ENCODE measurements around the gene EIF2B2. TPM values are rescaled to one million over a fixed set of nuclear protein-coding genes. Genes with fewer than 3 reads are reported as not detected.

Gene EIF2B2
- total RNA-seq, 1 experiment from 2014 or later = 50.5 TPM

GRCh38 chr14:75011356-75011994 lies 8.8 kb downstream of the EIF2B2 start (continued):
- TF ChIP-seq USF2 (CRISPR knock-in tag; IDR thresholded peaks at IDR 0.05) (no peak), GABPB1 (CRISPR knock-in tag; IDR thresholded peaks at IDR 0.05) (no peak), NFYB (CRISPR knock-in tag; conservative IDR thresholded peaks at IDR 0.05; ENCODE audit: low read depth) (no peak), FOXP1 (CRISPR knock-in tag; IDR thresholded peaks at IDR 0.05; ENCODE audit: borderline replicate concordance) (no peak), NFATC4 (CRISPR knock-in tag; IDR thresholded peaks at IDR 0.05) (no peak)
- TF ChIP-seq, protein P1, sequence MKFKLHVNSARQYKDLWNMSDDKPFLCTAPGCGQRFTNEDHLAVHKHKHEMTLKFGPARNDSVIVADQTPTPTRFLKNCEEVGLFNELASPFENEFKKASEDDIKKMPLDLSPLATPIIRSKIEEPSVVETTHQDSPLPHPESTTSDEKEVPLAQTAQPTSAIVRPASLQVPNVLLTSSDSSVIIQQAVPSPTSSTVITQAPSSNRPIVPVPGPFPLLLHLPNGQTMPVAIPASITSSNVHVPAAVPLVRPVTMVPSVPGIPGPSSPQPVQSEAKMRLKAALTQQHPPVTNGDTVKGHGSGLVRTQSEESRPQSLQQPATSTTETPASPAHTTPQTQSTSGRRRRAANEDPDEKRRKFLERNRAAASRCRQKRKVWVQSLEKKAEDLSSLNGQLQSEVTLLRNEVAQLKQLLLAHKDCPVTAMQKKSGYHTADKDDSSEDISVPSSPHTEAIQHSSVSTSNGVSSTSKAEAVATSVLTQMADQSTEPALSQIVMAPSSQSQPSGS (CRISPR knock-in tag; IDR thresholded peaks at IDR 0.05; ENCODE audit: borderline replicate concordance, low read depth) = no peak
- TF ChIP-seq, protein P2, sequence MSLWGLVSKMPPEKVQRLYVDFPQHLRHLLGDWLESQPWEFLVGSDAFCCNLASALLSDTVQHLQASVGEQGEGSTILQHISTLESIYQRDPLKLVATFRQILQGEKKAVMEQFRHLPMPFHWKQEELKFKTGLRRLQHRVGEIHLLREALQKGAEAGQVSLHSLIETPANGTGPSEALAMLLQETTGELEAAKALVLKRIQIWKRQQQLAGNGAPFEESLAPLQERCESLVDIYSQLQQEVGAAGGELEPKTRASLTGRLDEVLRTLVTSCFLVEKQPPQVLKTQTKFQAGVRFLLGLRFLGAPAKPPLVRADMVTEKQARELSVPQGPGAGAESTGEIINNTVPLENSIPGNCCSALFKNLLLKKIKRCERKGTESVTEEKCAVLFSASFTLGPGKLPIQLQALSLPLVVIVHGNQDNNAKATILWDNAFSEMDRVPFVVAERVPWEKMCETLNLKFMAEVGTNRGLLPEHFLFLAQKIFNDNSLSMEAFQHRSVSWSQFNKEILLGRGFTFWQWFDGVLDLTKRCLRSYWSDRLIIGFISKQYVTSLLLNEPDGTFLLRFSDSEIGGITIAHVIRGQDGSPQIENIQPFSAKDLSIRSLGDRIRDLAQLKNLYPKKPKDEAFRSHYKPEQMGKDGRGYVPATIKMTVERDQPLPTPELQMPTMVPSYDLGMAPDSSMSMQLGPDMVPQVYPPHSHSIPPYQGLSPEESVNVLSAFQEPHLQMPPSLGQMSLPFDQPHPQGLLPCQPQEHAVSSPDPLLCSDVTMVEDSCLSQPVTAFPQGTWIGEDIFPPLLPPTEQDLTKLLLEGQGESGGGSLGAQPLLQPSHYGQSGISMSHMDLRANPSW (CRISPR knock-in tag; conservative IDR thresholded peaks at IDR 0.05; ENCODE audit: low read depth) = no peak
- TF ChIP-seq, protein P3, sequence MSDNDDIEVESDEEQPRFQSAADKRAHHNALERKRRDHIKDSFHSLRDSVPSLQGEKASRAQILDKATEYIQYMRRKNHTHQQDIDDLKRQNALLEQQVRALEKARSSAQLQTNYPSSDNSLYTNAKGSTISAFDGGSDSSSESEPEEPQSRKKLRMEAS (CRISPR knock-in tag; IDR thresholded peaks at IDR 0.05) = no peak
- TF ChIP-seq, protein P4, sequence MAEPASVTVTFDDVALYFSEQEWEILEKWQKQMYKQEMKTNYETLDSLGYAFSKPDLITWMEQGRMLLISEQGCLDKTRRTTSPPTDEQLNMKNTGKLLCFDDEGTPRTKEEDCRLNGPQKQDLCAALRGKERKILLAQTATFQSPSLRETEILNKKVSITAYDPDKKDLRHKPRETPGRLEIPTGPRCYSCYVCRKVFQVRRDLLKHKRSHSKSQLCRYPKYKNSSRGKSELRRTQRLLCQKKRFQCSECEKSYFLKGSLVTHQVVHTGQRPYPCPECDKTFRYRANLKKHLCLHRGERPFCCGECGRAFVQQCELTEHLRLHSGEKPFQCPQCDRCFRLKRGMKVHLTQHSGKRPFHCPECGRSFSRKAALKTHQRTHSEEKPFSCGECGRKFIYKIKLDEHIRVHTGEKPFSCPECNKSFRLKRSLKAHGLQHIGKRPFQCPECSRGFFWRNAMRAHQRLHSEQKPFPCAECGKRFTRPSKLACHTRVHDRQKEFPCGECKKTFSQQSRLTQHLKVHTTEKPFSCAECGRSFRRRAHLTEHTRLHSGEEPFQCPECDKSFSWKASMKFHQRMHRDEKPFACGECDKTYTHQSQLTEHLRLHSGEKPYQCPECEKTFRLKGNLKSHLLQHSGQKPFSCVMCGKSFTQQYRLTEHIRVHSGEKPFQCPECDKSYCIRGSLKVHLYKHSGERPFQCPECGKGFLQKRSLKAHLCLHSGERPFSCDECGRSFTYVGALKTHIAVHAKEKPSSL (CRISPR knock-in tag; conservative IDR thresholded peaks at IDR 0.05) = no peak

- ChIA-PET CTCF (interaction anchor here (1.3 to 1.7 kb wide), 2 partner anchors 68 to 75 kb away, joined by 3 to 8 read pairs; no protein-coding TSS in a partner anchor), POLR2A (no interaction called here)
- H3K27ac Mint-ChIP-seq = no peak overlapping the region
These were observed 10.6 kb downstream of the EIF2B2 start for GRCh38 chr14:75013290-75013689.

More at GRCh38 chr14:75013290-75013689, 10.6 kb downstream of the EIF2B2 start:
- H3K4me1 Mint-ChIP-seq = no peaks in the 10 kb centered on the region
- TF ChIP-seq, protein P5, sequence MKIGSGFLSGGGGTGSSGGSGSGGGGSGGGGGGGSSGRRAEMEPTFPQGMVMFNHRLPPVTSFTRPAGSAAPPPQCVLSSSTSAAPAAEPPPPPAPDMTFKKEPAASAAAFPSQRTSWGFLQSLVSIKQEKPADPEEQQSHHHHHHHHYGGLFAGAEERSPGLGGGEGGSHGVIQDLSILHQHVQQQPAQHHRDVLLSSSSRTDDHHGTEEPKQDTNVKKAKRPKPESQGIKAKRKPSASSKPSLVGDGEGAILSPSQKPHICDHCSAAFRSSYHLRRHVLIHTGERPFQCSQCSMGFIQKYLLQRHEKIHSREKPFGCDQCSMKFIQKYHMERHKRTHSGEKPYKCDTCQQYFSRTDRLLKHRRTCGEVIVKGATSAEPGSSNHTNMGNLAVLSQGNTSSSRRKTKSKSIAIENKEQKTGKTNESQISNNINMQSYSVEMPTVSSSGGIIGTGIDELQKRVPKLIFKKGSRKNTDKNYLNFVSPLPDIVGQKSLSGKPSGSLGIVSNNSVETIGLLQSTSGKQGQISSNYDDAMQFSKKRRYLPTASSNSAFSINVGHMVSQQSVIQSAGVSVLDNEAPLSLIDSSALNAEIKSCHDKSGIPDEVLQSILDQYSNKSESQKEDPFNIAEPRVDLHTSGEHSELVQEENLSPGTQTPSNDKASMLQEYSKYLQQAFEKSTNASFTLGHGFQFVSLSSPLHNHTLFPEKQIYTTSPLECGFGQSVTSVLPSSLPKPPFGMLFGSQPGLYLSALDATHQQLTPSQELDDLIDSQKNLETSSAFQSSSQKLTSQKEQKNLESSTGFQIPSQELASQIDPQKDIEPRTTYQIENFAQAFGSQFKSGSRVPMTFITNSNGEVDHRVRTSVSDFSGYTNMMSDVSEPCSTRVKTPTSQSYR (CRISPR knock-in tag; IDR thresholded peaks at IDR 0.05) = no peak
- no peak for TF ChIP-seq ELF4 (CRISPR knock-in tag; IDR thresholded peaks at IDR 0.05; ENCODE audit: low read depth)
- TF ChIP-seq, protein P6, sequence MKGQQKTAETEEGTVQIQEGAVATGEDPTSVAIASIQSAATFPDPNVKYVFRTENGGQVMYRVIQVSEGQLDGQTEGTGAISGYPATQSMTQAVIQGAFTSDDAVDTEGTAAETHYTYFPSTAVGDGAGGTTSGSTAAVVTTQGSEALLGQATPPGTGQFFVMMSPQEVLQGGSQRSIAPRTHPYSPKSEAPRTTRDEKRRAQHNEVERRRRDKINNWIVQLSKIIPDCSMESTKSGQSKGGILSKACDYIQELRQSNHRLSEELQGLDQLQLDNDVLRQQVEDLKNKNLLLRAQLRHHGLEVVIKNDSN (CRISPR knock-in tag; IDR thresholded peaks at IDR 0.05) = no peak
- no peak for TF ChIP-seq TEAD4 (CRISPR knock-in tag; IDR thresholded peaks at IDR 0.05)
- no peak for TF ChIP-seq RORB (CRISPR knock-in tag; IDR thresholded peaks at IDR 0.05)
- no peak for TF ChIP-seq ZNF423 (CRISPR knock-in tag; IDR thresholded peaks at IDR 0.05)
- TF ChIP-seq, protein P7, sequence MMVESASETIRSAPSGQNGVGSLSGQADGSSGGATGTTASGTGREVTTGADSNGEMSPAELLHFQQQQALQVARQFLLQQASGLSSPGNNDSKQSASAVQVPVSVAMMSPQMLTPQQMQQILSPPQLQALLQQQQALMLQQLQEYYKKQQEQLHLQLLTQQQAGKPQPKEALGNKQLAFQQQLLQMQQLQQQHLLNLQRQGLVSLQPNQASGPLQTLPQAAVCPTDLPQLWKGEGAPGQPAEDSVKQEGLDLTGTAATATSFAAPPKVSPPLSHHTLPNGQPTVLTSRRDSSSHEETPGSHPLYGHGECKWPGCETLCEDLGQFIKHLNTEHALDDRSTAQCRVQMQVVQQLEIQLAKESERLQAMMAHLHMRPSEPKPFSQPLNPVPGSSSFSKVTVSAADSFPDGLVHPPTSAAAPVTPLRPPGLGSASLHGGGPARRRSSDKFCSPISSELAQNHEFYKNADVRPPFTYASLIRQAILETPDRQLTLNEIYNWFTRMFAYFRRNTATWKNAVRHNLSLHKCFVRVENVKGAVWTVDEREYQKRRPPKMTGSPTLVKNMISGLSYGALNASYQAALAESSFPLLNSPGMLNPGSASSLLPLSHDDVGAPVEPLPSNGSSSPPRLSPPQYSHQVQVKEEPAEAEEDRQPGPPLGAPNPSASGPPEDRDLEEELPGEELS (CRISPR knock-in tag; IDR thresholded peaks at IDR 0.05) = no peak
- peaks cover 31% of the 10 kb centered on the region for H3K36me3 Mint-ChIP-seq
- no peaks in the 10 kb centered on the region for H3K9me3 Mint-ChIP-seq
- ATAC-seq (no peak), DNase-seq (ENCODE audit: low spot score) (no peak)
- H3K4me3 Mint-ChIP-seq = no peak overlapping the region
- H3K27me3 Mint-ChIP-seq (ENCODE audit: low read depth) = no peaks in the 10 kb centered on the region

All from WTC11 (cell line).